Heart left ventricle (tissue), 13 donors: Measurements from ENCODE around the gene FBXO21.
"Not testable (repeated sequence)": the region's sequence is repeated elsewhere in the genome, so short reads cannot be mapped to it uniquely, and the experiment has no call there.

Experiments
- POLR2A ChIP-seq, 2 donors: fragments of 450-650 bp; IDR thresholded peaks; one replicate each; pipeline ENCODE4 v1.6.1; 2017; ENCODE audit warnings: antibody characterized with exemption in 2 of 2, mild to moderate bottlenecking in 2 of 2, moderate library complexity in 2 of 2
- TF ChIP-seq, protein P1 (sequence below), 12 donors: fragments of 200-600 bp; sonication (generic) in 4 of 12; IDR thresholded peaks; one replicate each; pipeline versions ENCODE4 v1.5.0 to v1.8.0; 2018 to 2022; ENCODE audit warnings: antibody characterized with exemption in 12 of 12, mild to moderate bottlenecking in 5 of 12
- donor health status: ischemic (EF 13 %, LVEDD 7.1; RV severe dilation, severe dysfunction).
- donor health status: DM: no; HTN: yes; CAD: no.
- donor health status: DM: no; HTN: no; CAD: no.
- donor health status: ischemic (EF 25% LVEDD 6.9; RV normal size, moderate dysfunction).
- donor health status: ischemic (EF 25% LVEDD 5.7; RV mildly dilated, moderate dysfunction).
- donor health status: ischemic (EF 35%, LVEDD 5.7; RV mildly dilated, moderate dysfunction).
- donor health status: nonischemic (EF 11% LVEDD 7.7; RV severe dilation, severe dysfunction).
- donor health status: DM: yes; HTN: yes; CAD: no.
- donor health status: PGD.
- donor health status: ischemic (EF 29% LVEDD 5.4; RV normal size, mild dysfunction).
- donor health status: nonischemic (EF 23%, LVEDD 6.1; RV moderate dilation, normal function).

DNA sequence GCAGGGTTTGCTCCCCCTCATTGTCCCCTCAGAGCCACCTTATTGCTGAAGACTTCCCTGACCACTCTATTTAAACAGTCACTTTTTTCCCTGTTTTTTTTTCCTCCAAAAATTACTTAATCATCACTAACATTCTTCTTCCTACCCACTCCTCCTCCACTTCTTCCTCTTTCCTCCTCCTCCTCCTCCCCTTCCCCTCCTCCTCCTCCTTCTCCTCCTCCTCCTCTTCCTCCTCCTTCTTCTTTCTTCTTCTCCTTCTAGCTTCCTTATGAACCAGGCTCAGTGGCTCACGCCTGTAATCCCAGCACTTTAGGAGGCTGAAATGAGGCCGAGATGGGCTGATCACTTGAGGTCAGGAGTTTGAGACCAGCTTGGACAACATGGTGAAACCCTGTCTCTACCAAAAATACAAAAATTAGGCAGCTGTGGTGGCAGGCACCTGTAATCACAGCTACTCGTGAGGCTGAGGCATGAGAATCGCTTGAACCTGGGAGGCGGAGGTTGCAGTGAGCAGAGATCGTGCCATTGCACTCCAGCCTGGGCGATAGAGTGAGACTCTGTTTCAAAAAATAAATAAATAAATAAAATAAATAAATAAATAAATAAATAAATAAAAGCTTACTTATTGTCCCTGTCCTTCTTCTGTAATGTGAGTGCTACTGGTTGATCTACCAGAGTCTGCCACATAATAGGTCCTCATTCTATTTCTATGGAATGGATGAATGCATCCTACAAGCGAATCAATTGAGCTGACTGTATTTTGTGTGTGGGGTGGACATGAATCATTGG is 9.9 kb upstream of the FBXO21 start:
- TF ChIP-seq, protein P1, sequence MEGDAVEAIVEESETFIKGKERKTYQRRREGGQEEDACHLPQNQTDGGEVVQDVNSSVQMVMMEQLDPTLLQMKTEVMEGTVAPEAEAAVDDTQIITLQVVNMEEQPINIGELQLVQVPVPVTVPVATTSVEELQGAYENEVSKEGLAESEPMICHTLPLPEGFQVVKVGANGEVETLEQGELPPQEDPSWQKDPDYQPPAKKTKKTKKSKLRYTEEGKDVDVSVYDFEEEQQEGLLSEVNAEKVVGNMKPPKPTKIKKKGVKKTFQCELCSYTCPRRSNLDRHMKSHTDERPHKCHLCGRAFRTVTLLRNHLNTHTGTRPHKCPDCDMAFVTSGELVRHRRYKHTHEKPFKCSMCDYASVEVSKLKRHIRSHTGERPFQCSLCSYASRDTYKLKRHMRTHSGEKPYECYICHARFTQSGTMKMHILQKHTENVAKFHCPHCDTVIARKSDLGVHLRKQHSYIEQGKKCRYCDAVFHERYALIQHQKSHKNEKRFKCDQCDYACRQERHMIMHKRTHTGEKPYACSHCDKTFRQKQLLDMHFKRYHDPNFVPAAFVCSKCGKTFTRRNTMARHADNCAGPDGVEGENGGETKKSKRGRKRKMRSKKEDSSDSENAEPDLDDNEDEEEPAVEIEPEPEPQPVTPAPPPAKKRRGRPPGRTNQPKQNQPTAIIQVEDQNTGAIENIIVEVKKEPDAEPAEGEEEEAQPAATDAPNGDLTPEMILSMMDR (IDR thresholded peaks at IDR 0.05), result not testable (repeated sequence)
- not testable (repeated sequence) for TF ChIP-seq POLR2A (IDR thresholded peaks at IDR 0.05)
